Esophagus muscularis mucosa (tissue), 3 donors: ENCODE results near the gene TSPYL1.

Source experiments
- CTCF ChIP-seq, 3 experiments: fragments of 200-600 bp in 2 of 3; fragments of 450-650 bp in 1 of 3; sonication (generic) in 2 of 3; IDR thresholded peaks; one replicate each; pipeline ENCODE4 v1.5.1; 2017 to 2019; ENCODE audit warnings: antibody characterized with exemption in 3 of 3, mild to moderate bottlenecking in 2 of 3, moderate library complexity in 1 of 3
- POLR2A ChIP-seq: fragments of 450-650 bp; IDR thresholded peaks from one replicate; pipeline ENCODE4 v1.6.1; 2017; ENCODE audit warnings: antibody characterized with exemption, moderate library complexity, mild to moderate bottlenecking, low read depth
- POLR2AphosphoS5 ChIP-seq, 2 donors: sonication (generic); formaldehyde crosslinking; IDR thresholded peaks; one replicate each; pipeline ENCODE4 v1.6.1; 2017; ENCODE audit warnings: antibody characterized with exemption in 2 of 2

GRCh38 chr6:116300566-116300965, 20.8 kb upstream of the TSPYL1 start:
- TF ChIP-seq CTCF (IDR thresholded peaks at IDR 0.05) (no peak), POLR2A (no peak), POLR2AphosphoS5 (IDR thresholded peaks at IDR 0.05) (no peak)
